ENCODE measurements around the gene SMC1B. TPM values are rescaled to one million over a fixed set of nuclear protein-coding genes. Genes with fewer than 3 reads are reported as not detected.
"Not testable (repeated sequence)": the region's sequence is repeated elsewhere in the genome, so short reads cannot be mapped to it uniquely, and the experiment has no call there.

Gene SMC1B
- total RNA-seq, 1 donor from 2014 or later = under 0.01 TPM

DNA sequence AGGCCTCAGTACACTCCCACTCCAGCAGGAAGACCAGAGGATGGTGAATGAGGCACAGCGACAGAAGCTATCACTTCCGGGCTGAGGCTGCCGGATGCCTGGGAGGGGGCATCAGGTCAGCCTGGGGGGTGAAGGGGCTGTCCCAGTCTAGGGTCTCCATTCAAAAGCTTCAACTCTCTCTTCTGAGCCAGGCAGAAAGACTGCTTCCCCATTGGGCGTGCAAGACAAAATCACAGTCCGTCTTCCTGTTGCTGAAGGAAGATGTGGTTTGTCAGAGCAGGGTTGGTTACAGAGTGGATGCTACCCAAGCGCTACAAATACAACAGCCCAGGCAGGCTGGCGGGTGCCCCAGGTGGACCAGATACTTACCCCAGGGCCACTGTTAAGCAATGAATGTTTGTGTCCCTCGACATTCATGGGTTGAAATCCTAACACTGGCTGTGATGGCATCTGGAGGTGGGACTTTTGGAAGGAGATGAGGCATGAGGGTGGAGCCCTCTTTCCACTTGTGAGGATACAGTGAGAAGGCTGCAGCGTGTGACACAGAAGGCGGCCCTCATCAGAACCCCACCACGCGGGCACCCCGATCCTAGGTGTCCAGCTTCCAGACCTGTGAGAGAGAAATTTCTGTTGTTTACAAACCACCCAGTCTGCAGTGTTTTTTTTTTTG is 116.6 kb downstream of the SMC1B start:
- no peak for DNase-seq

DNA sequence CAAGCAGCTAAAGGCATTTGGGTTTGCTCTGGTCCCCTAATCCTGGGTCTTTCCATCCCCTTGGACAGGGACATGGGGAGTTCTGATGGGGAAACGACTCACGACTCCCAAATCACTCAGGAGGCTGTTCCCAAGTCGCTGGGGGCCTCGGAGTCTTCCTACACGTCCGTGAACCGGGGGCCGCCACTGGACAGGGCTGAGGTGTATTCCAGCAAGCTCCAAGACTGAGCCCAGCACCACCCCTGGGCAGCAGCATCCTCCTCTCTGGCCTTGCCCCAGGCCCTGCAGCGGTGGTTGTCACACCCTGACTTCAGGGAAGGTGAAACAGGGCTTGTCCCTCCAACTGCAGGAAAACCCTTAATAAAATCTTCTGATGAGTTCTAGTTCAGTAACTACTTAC is 117.9 kb downstream of the SMC1B start:
- no peak for DNase-seq

DNA sequence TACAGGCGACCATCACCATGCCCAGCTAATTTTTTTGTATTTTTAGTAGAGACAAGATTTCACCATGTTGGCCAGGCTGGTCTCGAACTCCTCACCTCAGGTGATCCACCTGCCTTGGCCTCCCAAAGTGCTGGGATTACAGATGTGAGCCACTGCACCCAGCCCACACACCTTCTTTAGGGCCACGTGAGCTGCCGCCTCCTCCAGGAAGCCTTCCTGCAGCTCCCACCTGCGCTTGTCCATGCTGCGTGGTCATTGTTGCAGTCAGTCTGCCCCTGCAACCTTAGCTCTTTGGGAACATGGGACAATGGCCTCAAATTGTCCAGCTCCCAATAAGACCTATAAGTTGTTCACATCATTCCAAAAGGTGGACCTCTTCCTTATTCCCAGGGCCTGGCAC is 118.4 kb downstream of the SMC1B start:
- not testable (repeated sequence) for DNase-seq

Other genes starting within 250 kb of the SMC1B start
- 65.4 TPM for gene NUP50, start 249.7 kb downstream of the SMC1B start, total RNA-seq
- 61.0 TPM for gene KIAA0930, start 172.7 kb downstream of the SMC1B start, total RNA-seq
- gene UPK3A, start 128.7 kb downstream of the SMC1B start, total RNA-seq = not detected
- gene FAM118A, start 103.7 kb downstream of the SMC1B start, total RNA-seq = 6.2 TPM
- gene RIBC2, start 94 bp upstream of the SMC1B start, total RNA-seq = not detected
- 22.3 TPM for gene FBLN1, start 89.3 kb upstream of the SMC1B start, total RNA-seq

Data from occipital lobe (tissue), 2 donors.